LNCaP clone FGC (cell line): Measurements from ENCODE around the gene ADGRA1.

ENCODE experiments used
- DNase-seq: peaks from one replicate; pipeline ENCODE4 v3.0.0-alpha.2; 2011; ENCODE audit warnings: low read depth
- H3K4me3 ChIP-seq: 2 replicates; pipeline ENCODE4 v1.5.1; 2011; ENCODE audit warnings: mild to moderate bottlenecking, low read depth, low read length, control low read depth
- TF ChIP-seq, protein P1 (sequence below): IDR thresholded peaks from 2 replicates; pipeline ENCODE4 v1.5.1; 2012; ENCODE audit warnings: mild to moderate bottlenecking; ENCODE audit not compliant: control insufficient read depth, insufficient read depth; ENCODE audit errors: extremely low read depth

ADGRA1 gene

DNA sequence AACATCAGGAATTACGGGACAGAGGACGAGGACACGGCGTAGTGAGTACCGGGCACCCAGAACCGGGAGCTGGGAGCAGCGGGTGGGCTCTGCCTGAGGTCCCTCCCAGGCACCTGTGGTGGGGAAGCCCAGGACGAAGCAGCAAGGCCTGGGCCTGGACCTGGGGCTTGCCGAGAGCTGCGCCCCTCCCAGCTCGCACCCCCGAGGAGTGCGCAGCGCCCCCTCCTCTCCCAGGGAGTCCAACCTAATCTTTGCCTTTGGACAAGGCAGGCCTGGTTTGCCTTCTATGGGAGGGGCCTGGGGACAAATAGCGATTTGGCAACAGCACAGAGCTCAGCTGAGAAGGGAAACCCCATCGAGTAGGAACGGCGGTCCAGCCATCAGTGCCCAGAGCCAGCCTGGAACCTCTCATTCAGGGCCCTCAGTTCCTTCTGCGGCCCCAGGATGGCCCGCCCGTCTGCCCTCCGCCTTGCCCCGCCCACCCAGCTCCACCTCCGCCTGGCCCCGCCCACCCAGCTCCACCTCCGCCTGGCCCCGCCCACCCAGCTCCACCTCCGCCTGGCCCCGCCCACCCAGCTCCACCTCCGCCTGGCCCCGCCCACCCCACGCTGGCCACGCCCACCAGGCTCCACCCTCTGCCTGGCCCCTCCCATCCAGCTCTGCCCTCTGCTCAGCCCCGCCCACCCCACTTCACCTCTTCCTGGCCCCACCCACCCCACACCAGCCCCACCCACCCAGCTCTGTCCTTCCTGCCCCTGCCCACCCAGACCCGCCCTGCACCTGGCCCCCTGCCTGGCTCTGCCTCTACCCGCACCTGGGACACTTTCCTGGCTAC is 39.8 kb downstream of the ADGRA1 start:
- TF ChIP-seq, protein P1, sequence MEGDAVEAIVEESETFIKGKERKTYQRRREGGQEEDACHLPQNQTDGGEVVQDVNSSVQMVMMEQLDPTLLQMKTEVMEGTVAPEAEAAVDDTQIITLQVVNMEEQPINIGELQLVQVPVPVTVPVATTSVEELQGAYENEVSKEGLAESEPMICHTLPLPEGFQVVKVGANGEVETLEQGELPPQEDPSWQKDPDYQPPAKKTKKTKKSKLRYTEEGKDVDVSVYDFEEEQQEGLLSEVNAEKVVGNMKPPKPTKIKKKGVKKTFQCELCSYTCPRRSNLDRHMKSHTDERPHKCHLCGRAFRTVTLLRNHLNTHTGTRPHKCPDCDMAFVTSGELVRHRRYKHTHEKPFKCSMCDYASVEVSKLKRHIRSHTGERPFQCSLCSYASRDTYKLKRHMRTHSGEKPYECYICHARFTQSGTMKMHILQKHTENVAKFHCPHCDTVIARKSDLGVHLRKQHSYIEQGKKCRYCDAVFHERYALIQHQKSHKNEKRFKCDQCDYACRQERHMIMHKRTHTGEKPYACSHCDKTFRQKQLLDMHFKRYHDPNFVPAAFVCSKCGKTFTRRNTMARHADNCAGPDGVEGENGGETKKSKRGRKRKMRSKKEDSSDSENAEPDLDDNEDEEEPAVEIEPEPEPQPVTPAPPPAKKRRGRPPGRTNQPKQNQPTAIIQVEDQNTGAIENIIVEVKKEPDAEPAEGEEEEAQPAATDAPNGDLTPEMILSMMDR = no peak
- no peak for DNase-seq
- no peak overlapping the region for H3K4me3 ChIP-seq

DNA sequence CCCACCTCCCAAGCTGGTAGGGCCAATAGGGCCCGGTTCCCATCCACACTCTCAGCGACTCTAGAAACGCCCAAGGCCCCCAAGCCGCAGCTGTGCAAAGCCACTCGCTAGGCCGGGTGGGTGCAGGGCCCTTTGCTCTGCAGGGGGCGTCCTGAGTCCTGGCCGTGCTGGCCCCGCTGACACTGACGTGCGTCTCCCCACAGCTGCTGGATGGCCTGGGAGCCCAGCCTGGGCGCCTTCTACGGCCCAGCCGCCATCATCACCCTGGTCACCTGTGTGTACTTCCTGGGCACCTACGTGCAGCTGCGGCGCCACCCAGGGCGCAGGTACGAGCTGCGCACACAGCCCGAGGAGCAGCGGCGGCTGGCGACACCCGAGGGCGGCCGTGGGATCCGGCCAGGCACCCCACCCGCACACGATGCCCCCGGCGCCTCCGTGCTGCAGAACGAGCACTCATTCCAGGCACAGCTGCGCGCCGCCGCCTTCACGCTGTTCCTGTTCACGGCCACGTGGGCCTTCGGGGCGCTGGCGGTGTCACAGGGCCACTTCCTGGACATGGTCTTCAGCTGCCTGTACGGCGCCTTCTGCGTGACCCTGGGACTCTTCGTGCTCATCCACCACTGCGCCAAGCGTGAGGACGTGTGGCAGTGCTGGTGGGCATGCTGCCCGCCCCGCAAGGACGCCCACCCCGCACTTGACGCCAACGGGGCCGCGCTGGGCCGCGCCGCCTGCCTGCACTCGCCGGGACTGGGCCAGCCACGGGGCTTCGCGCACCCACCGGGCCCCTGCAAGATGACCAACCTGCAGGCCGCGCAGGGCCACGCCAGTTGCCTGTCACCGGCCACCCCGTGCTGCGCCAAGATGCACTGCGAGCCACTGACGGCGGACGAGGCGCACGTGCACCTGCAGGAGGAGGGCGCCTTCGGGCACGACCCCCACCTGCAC is 40.7 kb downstream of the ADGRA1 start:
- no peak for DNase-seq
- H3K4me3 ChIP-seq = no peak overlapping the region
- TF ChIP-seq, protein P1 = no peak

DNA sequence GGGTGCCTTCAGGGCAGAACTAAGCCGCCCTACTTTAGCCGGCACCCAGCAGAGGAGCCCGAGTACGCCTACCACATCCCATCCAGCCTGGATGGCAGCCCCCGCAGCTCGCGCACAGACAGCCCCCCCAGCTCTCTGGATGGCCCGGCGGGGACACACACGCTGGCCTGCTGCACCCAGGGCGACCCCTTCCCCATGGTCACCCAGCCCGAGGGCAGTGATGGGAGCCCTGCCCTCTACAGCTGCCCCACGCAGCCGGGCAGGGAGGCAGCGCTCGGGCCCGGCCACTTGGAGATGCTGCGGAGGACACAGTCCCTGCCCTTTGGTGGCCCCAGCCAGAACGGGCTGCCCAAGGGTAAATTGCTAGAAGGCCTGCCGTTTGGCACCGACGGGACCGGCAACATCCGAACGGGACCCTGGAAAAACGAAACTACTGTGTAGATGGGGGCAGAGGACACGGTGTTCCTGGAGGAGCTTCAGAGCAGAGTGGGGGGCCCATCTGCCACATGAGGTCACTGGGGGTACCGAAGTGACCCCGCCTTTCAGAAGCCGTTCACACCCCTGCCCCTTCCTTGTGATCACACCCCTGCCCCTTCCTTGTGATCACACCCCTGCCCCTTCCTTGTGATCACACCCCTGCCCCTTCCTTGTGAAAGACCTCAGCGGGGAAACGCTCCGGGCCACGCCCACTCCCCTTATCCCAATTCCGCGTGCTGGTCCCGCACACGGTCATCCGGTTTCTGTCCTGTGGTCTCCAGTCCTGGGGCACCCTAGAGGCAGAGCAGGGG is 41.5 kb downstream of the ADGRA1 start:
- TF ChIP-seq, protein P1 = no peak
- H3K4me3 ChIP-seq = no peak overlapping the region
- no peak for DNase-seq

DNA sequence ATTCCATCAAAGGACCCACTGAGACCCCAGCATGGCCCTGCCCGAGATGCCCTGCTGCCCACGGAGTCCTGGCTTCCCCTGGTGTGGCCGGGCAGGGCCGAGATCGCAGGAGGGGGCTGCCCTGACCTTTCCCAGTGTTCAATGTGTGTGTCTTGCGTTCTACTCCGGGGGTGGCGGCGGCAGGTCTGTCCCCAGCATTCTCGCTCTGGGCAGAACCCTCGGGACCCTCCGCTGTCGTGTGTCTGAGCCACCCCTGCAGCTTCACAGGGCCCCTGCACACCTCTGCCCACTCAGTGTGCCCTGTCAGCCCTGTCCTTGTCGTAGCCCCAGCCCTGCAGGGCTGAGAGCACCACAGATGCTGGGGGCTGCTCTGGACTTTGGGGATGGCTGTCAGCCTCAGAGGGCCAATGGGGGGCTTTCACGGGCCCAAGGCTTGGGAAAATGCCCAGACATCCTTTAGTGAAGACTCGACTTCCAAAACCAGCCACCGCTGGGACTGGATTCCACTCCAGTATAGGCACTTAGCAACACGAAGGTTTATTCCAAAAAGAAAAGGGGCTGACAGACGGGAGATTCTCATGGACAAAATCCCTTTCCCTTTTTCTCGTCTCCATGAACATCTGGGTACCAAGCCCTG is 42.3 kb downstream of the ADGRA1 start:
- no peak overlapping the region for H3K4me3 ChIP-seq
- TF ChIP-seq, protein P1 = no peak
- DNase-seq = no peak

DNA sequence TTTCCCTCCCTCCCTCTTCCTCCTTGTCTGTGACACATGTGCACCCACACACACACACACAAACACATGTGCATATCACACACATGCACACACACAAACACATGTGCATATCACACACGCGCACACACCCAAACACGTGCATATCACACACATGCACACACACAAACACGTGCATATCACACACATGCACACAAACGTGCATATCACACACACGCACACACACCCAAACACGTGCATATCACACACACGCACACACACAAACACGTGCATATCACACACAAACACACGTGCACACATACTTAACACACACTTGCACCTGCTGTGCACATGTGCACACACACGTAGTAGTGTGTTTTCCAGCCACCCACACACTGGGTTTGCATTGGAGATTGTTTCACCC is 42.9 kb downstream of the ADGRA1 start:
- TF ChIP-seq, protein P1 = no peak
- no peak overlapping the region for H3K4me3 ChIP-seq
- DNase-seq = no peak

DNA sequence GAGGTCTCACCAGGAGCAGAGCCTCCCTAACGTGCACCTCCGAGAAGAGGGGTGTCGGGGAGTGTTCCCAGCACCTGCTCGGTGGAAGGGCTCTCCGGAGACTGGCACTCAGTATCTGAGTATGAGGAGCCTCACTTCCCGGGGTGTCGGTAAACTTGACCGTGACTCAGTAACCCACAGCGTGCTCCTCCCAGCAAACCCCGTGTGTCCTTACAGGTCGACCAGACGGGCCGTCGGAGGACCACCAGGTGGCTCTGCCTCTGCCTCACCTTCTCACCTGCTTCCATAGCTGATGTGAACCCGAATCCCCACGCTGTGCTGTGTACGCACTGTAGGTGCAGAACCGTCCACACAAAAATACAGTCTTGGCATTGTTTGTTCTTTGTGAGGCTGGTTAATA is 43.3 kb downstream of the ADGRA1 start:
- no peak overlapping the region for H3K4me3 ChIP-seq
- DNase-seq = no peak
- TF ChIP-seq, protein P1 = no peak
